Hepatocyte (in vitro differentiated cells): ENCODE measurements around the gene TSTD2.

Source experiments
- CTCF ChIP-seq: fragments of 200-600 bp; sonication (generic); IDR thresholded peaks from 2 replicates; pipeline ENCODE4 v1.5.1; 2016; ENCODE audit warnings: antibody characterized with exemption, mild to moderate bottlenecking; ENCODE audit not compliant: poor library complexity
- EZH2 ChIP-seq: fragments of 200-600 bp; sonication (generic); IDR thresholded peaks from 2 replicates; pipeline ENCODE4 v1.6.1; 2016; ENCODE audit warnings: antibody characterized with exemption, mild to moderate bottlenecking, borderline replicate concordance
- EZH2phosphoT487 ChIP-seq: fragments of 200-600 bp; sonication (generic); IDR thresholded peaks from one replicate; pipeline ENCODE4 v1.6.1; 2018; ENCODE audit warnings: antibody characterized with exemption, mild to moderate bottlenecking, low read depth, moderate library complexity; ENCODE audit not compliant: unreplicated experiment, severe bottlenecking

- TF ChIP-seq CTCF = no peak
- no peak for TF ChIP-seq EZH2
- TF ChIP-seq EZH2phosphoT487 = no peak
Observed at GRCh38 chr9:97665742-97666141, 32.6 kb upstream of the TSTD2 start.
